ENCODE data around the gene TBX4.

The TBX4 gene

GRCh38 chr17:61451538-61452300 is 503 bp upstream of the TBX4 start:
- no peaks in the 10 kb centered on the region for H3K27me3 ChIP-seq (ENCODE audit: insufficient read depth, low read length, poor library complexity, severe bottlenecking)
- no peak overlapping the region for H3K4me2 ChIP-seq (ENCODE audit: low read depth, low read length, poor library complexity, severe bottlenecking)
- no peak overlapping the region for H3K4me3 ChIP-seq (ENCODE audit: low read length, poor library complexity, severe bottlenecking)
- no peaks in the 10 kb centered on the region for H3K9me2 ChIP-seq (replicated peaks; ENCODE audit: low read depth, low read length)
- no peaks in the 10 kb centered on the region for H3K79me2 ChIP-seq (ENCODE audit: insufficient read depth, low read length)
- H4K20me1 ChIP-seq (ENCODE audit: insufficient read depth, low read length, poor library complexity, severe bottlenecking) = no peaks in the 10 kb centered on the region
- TF ChIP-seq, protein P1, sequence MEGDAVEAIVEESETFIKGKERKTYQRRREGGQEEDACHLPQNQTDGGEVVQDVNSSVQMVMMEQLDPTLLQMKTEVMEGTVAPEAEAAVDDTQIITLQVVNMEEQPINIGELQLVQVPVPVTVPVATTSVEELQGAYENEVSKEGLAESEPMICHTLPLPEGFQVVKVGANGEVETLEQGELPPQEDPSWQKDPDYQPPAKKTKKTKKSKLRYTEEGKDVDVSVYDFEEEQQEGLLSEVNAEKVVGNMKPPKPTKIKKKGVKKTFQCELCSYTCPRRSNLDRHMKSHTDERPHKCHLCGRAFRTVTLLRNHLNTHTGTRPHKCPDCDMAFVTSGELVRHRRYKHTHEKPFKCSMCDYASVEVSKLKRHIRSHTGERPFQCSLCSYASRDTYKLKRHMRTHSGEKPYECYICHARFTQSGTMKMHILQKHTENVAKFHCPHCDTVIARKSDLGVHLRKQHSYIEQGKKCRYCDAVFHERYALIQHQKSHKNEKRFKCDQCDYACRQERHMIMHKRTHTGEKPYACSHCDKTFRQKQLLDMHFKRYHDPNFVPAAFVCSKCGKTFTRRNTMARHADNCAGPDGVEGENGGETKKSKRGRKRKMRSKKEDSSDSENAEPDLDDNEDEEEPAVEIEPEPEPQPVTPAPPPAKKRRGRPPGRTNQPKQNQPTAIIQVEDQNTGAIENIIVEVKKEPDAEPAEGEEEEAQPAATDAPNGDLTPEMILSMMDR (conservative IDR thresholded peaks at IDR 0.05; ENCODE audit: low read length) = no peak
- TF ChIP-seq EZH2phosphoT487 (IDR thresholded peaks at IDR 0.05; ENCODE audit: borderline replicate concordance) = no peak
- H3K36me3 ChIP-seq (ENCODE audit: insufficient read depth, low read length) = no peaks in the 10 kb centered on the region
- H3F3A ChIP-seq (ENCODE audit: low read depth) = no peaks in the 10 kb centered on the region
- H3K9me3 ChIP-seq (ENCODE audit: insufficient read depth, low read depth, low read length) = no peaks in the 10 kb centered on the region
- H3K4me1 ChIP-seq (ENCODE audit: insufficient read depth, low read length, poor library complexity, severe bottlenecking) = no peaks in the 10 kb centered on the region
- no peak overlapping the region for H3K9ac ChIP-seq (ENCODE audit: low read depth, low read length, poor library complexity, severe bottlenecking)
- no peak overlapping the region for H2AFZ ChIP-seq (ENCODE audit: low read length)

DNA sequence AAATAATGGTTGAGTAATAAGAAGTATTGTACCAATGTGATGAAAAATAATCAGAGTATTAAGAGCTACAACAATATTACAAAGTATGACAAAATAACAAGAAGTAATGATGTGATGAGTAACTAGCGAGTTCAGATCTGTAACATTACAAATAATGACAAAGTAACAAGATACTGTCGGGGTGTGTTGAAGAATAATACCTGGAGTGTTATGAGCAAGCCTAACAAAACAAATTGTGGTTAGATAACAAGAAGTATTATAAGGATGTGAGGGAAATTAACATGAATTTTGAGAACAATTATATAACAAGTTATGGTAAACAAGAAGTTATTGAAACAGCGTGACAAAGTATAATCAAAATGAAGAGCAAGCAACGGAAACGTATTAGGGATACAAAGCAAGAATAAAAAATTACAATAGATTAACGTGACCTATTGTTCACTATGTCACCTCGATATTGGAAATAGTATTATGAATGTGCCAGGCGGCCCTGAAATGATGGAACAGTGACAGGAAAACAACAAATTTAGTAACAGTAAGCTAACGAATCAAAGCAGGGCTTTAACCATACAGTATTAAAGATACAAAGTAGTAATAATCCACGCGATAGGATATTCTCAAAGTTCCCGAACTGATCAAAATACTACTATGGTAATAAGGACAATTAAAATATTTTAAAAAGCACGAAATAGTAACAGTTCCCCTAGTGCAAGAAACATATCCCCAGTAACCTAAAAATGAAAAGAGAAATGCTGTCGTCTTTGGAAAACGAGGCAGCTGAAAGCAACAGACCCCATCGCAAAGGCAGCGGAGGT is 1.6 kb downstream of the TBX4 start:
- Histone ChIP-seq H2AFZ (ENCODE audit: low read length) (no peak overlapping the region), H3K9me2 (replicated peaks; ENCODE audit: low read depth, low read length) (no peaks in the 10 kb centered on the region), H3K4me2 (ENCODE audit: low read depth, low read length, poor library complexity, severe bottlenecking) (no peak overlapping the region), H3K27me3 (ENCODE audit: insufficient read depth, low read length, poor library complexity, severe bottlenecking) (no peaks in the 10 kb centered on the region), H3F3A (ENCODE audit: low read depth) (no peaks in the 10 kb centered on the region), H4K20me1 (ENCODE audit: insufficient read depth, low read length, poor library complexity, severe bottlenecking) (no peaks in the 10 kb centered on the region), H3K79me2 (ENCODE audit: insufficient read depth, low read length) (no peaks in the 10 kb centered on the region), H3K9ac (ENCODE audit: low read depth, low read length, poor library complexity, severe bottlenecking) (no peak overlapping the region), H3K9me3 (ENCODE audit: insufficient read depth, low read depth, low read length) (no peaks in the 10 kb centered on the region), H3K4me3 (ENCODE audit: low read length, poor library complexity, severe bottlenecking) (no peak overlapping the region), H3K4me1 (ENCODE audit: insufficient read depth, low read length, poor library complexity, severe bottlenecking) (no peaks in the 10 kb centered on the region), H3K36me3 (ENCODE audit: insufficient read depth, low read length) (no peaks in the 10 kb centered on the region)
- TF ChIP-seq EZH2phosphoT487 (IDR thresholded peaks at IDR 0.05; ENCODE audit: borderline replicate concordance) = no peak
- TF ChIP-seq, protein P1 (conservative IDR thresholded peaks at IDR 0.05; ENCODE audit: low read length) = no peak

- H3K27me3 ChIP-seq (ENCODE audit: insufficient read depth, low read length, poor library complexity, severe bottlenecking) = no peaks in the 10 kb centered on the region
These were observed 2.4 kb downstream of the TBX4 start for GRCh38 chr17:61454381-61455323.

More at GRCh38 chr17:61454381-61455323, 2.4 kb downstream of the TBX4 start:
- H4K20me1 ChIP-seq (ENCODE audit: insufficient read depth, low read length, poor library complexity, severe bottlenecking) = no peaks in the 10 kb centered on the region
- no peak for TF ChIP-seq EZH2phosphoT487 (IDR thresholded peaks at IDR 0.05; ENCODE audit: borderline replicate concordance)
- TF ChIP-seq, protein P1 (conservative IDR thresholded peaks at IDR 0.05; ENCODE audit: low read length) = no peak
- H3K9me3 ChIP-seq (ENCODE audit: insufficient read depth, low read depth, low read length) = no peaks in the 10 kb centered on the region
- no peak overlapping the region for H3K4me3 ChIP-seq (ENCODE audit: low read length, poor library complexity, severe bottlenecking)
- no peak overlapping the region for H2AFZ ChIP-seq (ENCODE audit: low read length)
- H3K9me2 ChIP-seq (replicated peaks; ENCODE audit: low read depth, low read length) = no peaks in the 10 kb centered on the region
- H3K9ac ChIP-seq (ENCODE audit: low read depth, low read length, poor library complexity, severe bottlenecking) = no peak overlapping the region
- no peak overlapping the region for H3K4me2 ChIP-seq (ENCODE audit: low read depth, low read length, poor library complexity, severe bottlenecking)
- H3K36me3 ChIP-seq (ENCODE audit: insufficient read depth, low read length) = no peaks in the 10 kb centered on the region
- no peaks in the 10 kb centered on the region for H3F3A ChIP-seq (ENCODE audit: low read depth)
- peaks cover 3% of the 10 kb centered on the region for H3K4me1 ChIP-seq (ENCODE audit: insufficient read depth, low read length, poor library complexity, severe bottlenecking)
- H3K79me2 ChIP-seq (ENCODE audit: insufficient read depth, low read length) = no peaks in the 10 kb centered on the region
